MM.1S (cell line): ENCODE data around the gene FOXP1.

Source experiments
- EZH2 ChIP-seq: fragments of 300-600 bp; sonication (generic); optimal IDR thresholded peaks from 2 replicates; pipeline ENCODE3; 2017; ENCODE audit warnings: low read depth, mild to moderate bottlenecking, antibody characterized with exemption, low read length, mixed read lengths
- EZH2phosphoT487 ChIP-seq: fragments of 300-600 bp; sonication (generic); IDR thresholded peaks from 2 replicates; pipeline ENCODE4 v1.6.1; 2018; ENCODE audit warnings: antibody characterized with exemption, low read length
- TF ChIP-seq, protein P1 (sequence below): fragments of 300-600 bp; sonication (generic); IDR thresholded peaks from 2 replicates; pipeline ENCODE4 v1.5.1; 2016; ENCODE audit warnings: antibody characterized with exemption, low read length, mixed read lengths

DNA sequence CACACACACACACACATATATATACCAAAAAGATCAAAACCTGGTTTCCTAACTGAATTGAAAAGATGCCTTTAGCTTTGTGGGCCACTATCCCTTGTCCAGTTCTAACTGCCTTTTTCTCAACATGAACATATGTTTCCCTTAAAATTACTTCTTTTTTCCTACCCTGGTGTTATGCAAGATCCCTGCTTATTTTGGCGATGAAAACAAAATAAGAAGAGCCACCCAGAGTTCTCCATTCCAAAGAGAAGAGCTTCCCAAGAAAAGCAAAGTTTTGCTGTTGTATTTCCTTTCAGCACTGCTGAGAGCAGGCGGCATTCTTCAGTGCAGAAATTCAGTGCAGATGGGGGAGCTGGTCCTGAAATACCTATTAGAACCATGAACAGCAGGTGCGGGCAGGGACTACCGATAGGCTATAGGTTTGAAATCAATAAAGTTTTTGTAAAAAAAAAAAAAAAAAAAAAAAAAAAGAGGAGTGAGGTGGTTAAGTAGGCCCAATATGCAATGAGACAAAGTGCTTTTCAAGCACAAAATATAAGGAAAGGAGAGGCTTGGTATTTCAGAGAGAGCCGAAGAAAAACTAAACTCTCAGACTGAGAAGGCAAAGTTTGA lies 238.0 kb downstream of the FOXP1 start:
- TF ChIP-seq, protein P1, sequence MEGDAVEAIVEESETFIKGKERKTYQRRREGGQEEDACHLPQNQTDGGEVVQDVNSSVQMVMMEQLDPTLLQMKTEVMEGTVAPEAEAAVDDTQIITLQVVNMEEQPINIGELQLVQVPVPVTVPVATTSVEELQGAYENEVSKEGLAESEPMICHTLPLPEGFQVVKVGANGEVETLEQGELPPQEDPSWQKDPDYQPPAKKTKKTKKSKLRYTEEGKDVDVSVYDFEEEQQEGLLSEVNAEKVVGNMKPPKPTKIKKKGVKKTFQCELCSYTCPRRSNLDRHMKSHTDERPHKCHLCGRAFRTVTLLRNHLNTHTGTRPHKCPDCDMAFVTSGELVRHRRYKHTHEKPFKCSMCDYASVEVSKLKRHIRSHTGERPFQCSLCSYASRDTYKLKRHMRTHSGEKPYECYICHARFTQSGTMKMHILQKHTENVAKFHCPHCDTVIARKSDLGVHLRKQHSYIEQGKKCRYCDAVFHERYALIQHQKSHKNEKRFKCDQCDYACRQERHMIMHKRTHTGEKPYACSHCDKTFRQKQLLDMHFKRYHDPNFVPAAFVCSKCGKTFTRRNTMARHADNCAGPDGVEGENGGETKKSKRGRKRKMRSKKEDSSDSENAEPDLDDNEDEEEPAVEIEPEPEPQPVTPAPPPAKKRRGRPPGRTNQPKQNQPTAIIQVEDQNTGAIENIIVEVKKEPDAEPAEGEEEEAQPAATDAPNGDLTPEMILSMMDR = no peak
- TF ChIP-seq EZH2 (no peak), EZH2phosphoT487 (no peak)
